ENCODE results near the gene RAB3C.
A peak's percentile ranks its signal among the peaks of the same experiment; 100 is the strongest.
"Not testable (repeated sequence)": the region's sequence is repeated elsewhere in the genome, so short reads cannot be mapped to it uniquely, and the experiment has no call there.

The RAB3C gene

GRCh38 chr5:58675341-58675740 is 92.5 kb downstream of the RAB3C start:
- DNase-seq (ENCODE audit: low spot score), result no peak

- no peak for DNase-seq (ENCODE audit: low spot score)
Measured at GRCh38 chr5:58677650-58678049, 94.8 kb downstream of the RAB3C start.

GRCh38 chr5:58680503-58680902 is 97.6 kb downstream of the RAB3C start:
- DNase-seq (ENCODE audit: low spot score), result no peak

GRCh38 chr5:58681943-58682342 is 99.1 kb downstream of the RAB3C start:
- peak; percentile 29 for DNase-seq (ENCODE audit: low spot score)

- DNase-seq (ENCODE audit: low spot score), result no peak
Measured at GRCh38 chr5:58683567-58683966, 100.7 kb downstream of the RAB3C start.

- no peak for DNase-seq (ENCODE audit: low spot score)
Measured at GRCh38 chr5:58687079-58687478, 104.2 kb downstream of the RAB3C start.

- DNase-seq (ENCODE audit: low spot score), result no peak
Measured at GRCh38 chr5:58687595-58687994, 104.7 kb downstream of the RAB3C start.

- DNase-seq (ENCODE audit: low spot score), result not testable (repeated sequence)
Measured at GRCh38 chr5:58699088-58699761, 116.3 kb downstream of the RAB3C start.

- no peak for DNase-seq (ENCODE audit: low spot score)
Measured at GRCh38 chr5:58699762-58700118, 116.9 kb downstream of the RAB3C start.

GRCh38 chr5:58703925-58704555 is 121.2 kb downstream of the RAB3C start:
- DNase-seq (ENCODE audit: low spot score), result no peak

- no peak for DNase-seq (ENCODE audit: low spot score)
Measured at GRCh38 chr5:58706736-58707135, 123.9 kb downstream of the RAB3C start.

GRCh38 chr5:58708456-58708855 is 125.6 kb downstream of the RAB3C start:
- no peak for DNase-seq (ENCODE audit: low spot score)

GRCh38 chr5:58710425-58710824 is 127.5 kb downstream of the RAB3C start:
- not testable (repeated sequence) for DNase-seq (ENCODE audit: low spot score)

GRCh38 chr5:58710871-58711270 is 128.0 kb downstream of the RAB3C start:
- DNase-seq (ENCODE audit: low spot score), result no peak

- DNase-seq (ENCODE audit: low spot score), result no peak
Measured at GRCh38 chr5:58711965-58712364, 129.1 kb downstream of the RAB3C start.

GRCh38 chr5:58714046-58714445 is 131.2 kb downstream of the RAB3C start:
- DNase-seq (ENCODE audit: low spot score), result no peak

GRCh38 chr5:58715997-58716656 is 133.3 kb downstream of the RAB3C start:
- no peak for DNase-seq (ENCODE audit: low spot score)

GRCh38 chr5:58716713-58717112 is 133.8 kb downstream of the RAB3C start:
- DNase-seq (ENCODE audit: low spot score), result no peak

- no peak for DNase-seq (ENCODE audit: low spot score)
Measured at GRCh38 chr5:58717303-58718007, 134.6 kb downstream of the RAB3C start.

- no peak for DNase-seq (ENCODE audit: low spot score)
Measured at GRCh38 chr5:58718269-58718978, 135.5 kb downstream of the RAB3C start.

- no peak for DNase-seq (ENCODE audit: low spot score)
Measured at GRCh38 chr5:58722160-58722559, 139.3 kb downstream of the RAB3C start.

GRCh38 chr5:58724992-58725391 is 142.1 kb downstream of the RAB3C start:
- DNase-seq (ENCODE audit: low spot score), result no peak
